HCT116 (cell line): ENCODE results near the gene TULP4. TPM values are rescaled to one million over a fixed set of nuclear protein-coding genes. Genes with fewer than 3 reads are reported as not detected.

Source experiments
- ATAC-seq: fragments of 200-7000 bp; cut with Tn5 transposase; 2 replicates; pipeline ENCODE4 v1.9.1; 2020; ENCODE audit warnings: mild to moderate bottlenecking, moderate library complexity
- BruUV-seq: library from RNA; stranded (reverse); fragments of 400-500 nt; replicated peaks from 2 replicates; lab custom pipeline; 2021; lab: Mats Ljungman, UMichigan
- CTCF ChIA-PET: fragments of 300-600 bp; sonication (Branson Sonifier 250); formaldehyde crosslinking; loops from one replicate; lab custom pipeline; 2021; ENCODE audit warnings: antibody characterized with exemption; lab: Charles Lee
- POLR2A ChIA-PET: fragments of 300-600, 350-600 bp; sonication (Branson Sonifier 250); formaldehyde crosslinking; loops from one replicate; lab custom pipeline; 2021; ENCODE audit warnings: antibody characterized with exemption; lab: Charles Lee
- RAD21 ChIA-PET, 2 experiments: fragments of 300-600 bp; sonication (Branson Sonifier 250); formaldehyde crosslinking; loops; one replicate each; lab custom pipeline; 2023; ENCODE audit warnings: low total read pairs in 2 of 2; ENCODE audit not compliant: uncharacterized antibody in 2 of 2, unreplicated experiment in 2 of 2, low non-redundant PET in 1 of 2; lab: Charles Lee
- DNase-seq: peaks from one replicate; pipeline ENCODE4 v3.0.0-alpha.2; 2010; ENCODE audit warnings: low read depth, low spot score
- H2AFZ ChIP-seq: fragments of 200-600 bp; shearing (Covaris generic), sonication (generic); 2 replicates; pipeline ENCODE4 v1.6.1; 2017; ENCODE audit warnings: low read depth, mixed run types, mixed read lengths, antibody characterized with exemption, low read length; ENCODE audit not compliant: poor library complexity, severe bottlenecking
- H3K27ac ChIP-seq: 2 replicates; pipeline ENCODE4 v1.5.1; 2012; ENCODE audit warnings: low read depth, low read length
- H3K27me3 ChIP-seq: fragments of 200-600 bp; sonication (generic); 2 replicates; pipeline ENCODE4 v1.6.1; 2016; ENCODE audit warnings: mixed run types, low read length, mixed read lengths; ENCODE audit not compliant: insufficient read depth
- H3K36me3 ChIP-seq, 2 experiments: fragments of 200-500 bp in 1 of 2; fragments of 200-600 bp in 1 of 2; sonication (Bioruptor generic) in 1 of 2; sonication (generic) in 1 of 2; 2 replicates each; pipeline versions ENCODE4 v1.5.1 to v1.6.1; 2014 to 2016; ENCODE audit warnings: low read length in 2 of 2, inconsistent platforms in 1 of 2, mixed read lengths in 1 of 2, mixed run types in 1 of 2; ENCODE audit not compliant: insufficient read depth in 2 of 2, control insufficient read depth in 1 of 2
- H3K4me1 ChIP-seq, 2 experiments: fragments of 200-600 bp in 1 of 2; sonication (generic) in 1 of 2; 2 replicates each; pipeline versions ENCODE4 v1.5.1 to v1.6.1; 2012 to 2017; ENCODE audit warnings: low read length in 2 of 2, inconsistent platforms in 1 of 2, mild to moderate bottlenecking in 1 of 2, mixed read lengths in 1 of 2, mixed run types in 1 of 2, moderate library complexity in 1 of 2; ENCODE audit not compliant: insufficient read depth in 2 of 2, control insufficient read depth in 1 of 2
- H3K4me2 ChIP-seq: fragments of 200-600 bp; sonication (generic); 2 replicates; pipeline ENCODE4 v1.6.1; 2017; ENCODE audit warnings: mixed run types, low read length, mixed read lengths
- H3K4me3 ChIP-seq, 2 experiments: fragments of 200-600 bp in 1 of 2; sonication (generic) in 1 of 2; replicated peaks in 1 of 2; 2 replicates each; pipeline ENCODE4 v1.5.1; 2011 to 2016; ENCODE audit warnings: low read length in 2 of 2, control low read depth in 1 of 2, low read depth in 1 of 2, mild to moderate bottlenecking in 1 of 2, mixed read lengths in 1 of 2, mixed run types in 1 of 2
- H3K79me2 ChIP-seq: fragments of 200-600 bp; sonication (generic); 2 replicates; pipeline ENCODE4 v1.6.1; 2017; ENCODE audit warnings: mild to moderate bottlenecking, mixed run types, low read length, moderate library complexity, mixed read lengths; ENCODE audit not compliant: insufficient read depth
- H3K9ac ChIP-seq: fragments of 200-600 bp; sonication (generic); 2 replicates; pipeline ENCODE4 v1.6.1; 2016; ENCODE audit warnings: low read length, mixed read lengths
- H3K9me2 ChIP-seq: fragments of 200-600 bp; sonication (generic), shearing (Covaris generic); 2 replicates; pipeline ENCODE4 v1.6.1; 2017; ENCODE audit warnings: mixed run types, mild to moderate bottlenecking, moderate library complexity; ENCODE audit not compliant: insufficient read depth
- H3K9me3 ChIP-seq, 2 experiments: fragments of 200-500 bp in 1 of 2; fragments of 200-600 bp in 1 of 2; sonication (Bioruptor generic) in 1 of 2; sonication (generic) in 1 of 2; 2 replicates each; pipeline ENCODE4 v1.6.1; 2014 to 2017; ENCODE audit warnings: low read length in 2 of 2, mixed read lengths in 2 of 2, inconsistent platforms in 1 of 2, low read depth in 1 of 2, mild to moderate bottlenecking in 1 of 2, mixed run types in 1 of 2, moderate library complexity in 1 of 2; ENCODE audit not compliant: control insufficient read depth in 1 of 2, insufficient read depth in 1 of 2
- H4K20me1 ChIP-seq: fragments of 200-600 bp; sonication (generic), shearing (Covaris generic); 2 replicates; pipeline ENCODE4 v1.6.1; 2017; ENCODE audit warnings: mixed run types, mild to moderate bottlenecking, moderate library complexity; ENCODE audit not compliant: insufficient read depth
- CBX3 ChIP-seq: IDR thresholded peaks from 2 replicates; pipeline ENCODE4 v1.6.1; 2012; ENCODE audit warnings: low read depth
- EGR1 ChIP-seq: IDR thresholded peaks from 2 replicates; pipeline ENCODE4 v1.6.1; 2012; ENCODE audit warnings: low read depth
- EZH2phosphoT487 ChIP-seq: fragments of 200-600 bp; IDR thresholded peaks from 2 replicates; pipeline ENCODE4 v1.6.1; 2018; ENCODE audit warnings: antibody characterized with exemption, borderline replicate concordance
- JUND ChIP-seq: IDR thresholded peaks from 2 replicates; pipeline ENCODE4 v1.6.1; 2012
- TCF7L2 ChIP-seq: IDR thresholded peaks from 2 replicates; pipeline ENCODE4 v1.7.0; 2011; ENCODE audit warnings: borderline replicate concordance, inconsistent platforms; ENCODE audit not compliant: insufficient read depth, insufficient read length; ENCODE audit errors: extremely low read depth
- YY1 ChIP-seq: IDR thresholded peaks from 2 replicates; pipeline ENCODE4 v1.6.1; 2011; ENCODE audit warnings: low read length, low read depth, moderate library complexity, mild to moderate bottlenecking; ENCODE audit not compliant: insufficient replicate concordance; ENCODE audit errors: extremely low read depth
- ZFX ChIP-seq: fragments of 450-650 bp; IDR thresholded peaks from 2 replicates; pipeline ENCODE4 v1.6.1; 2017
- ZNF274 ChIP-seq: fragments of 200-500 bp; sonication (Bioruptor generic); IDR thresholded peaks from 2 replicates; pipeline ENCODE4 v1.6.1; 2014; ENCODE audit warnings: mild to moderate bottlenecking, low read depth, low read length, inconsistent platforms
- intact Hi-C: fragments of 100-400 bp; cut with micrococcal nuclease; formaldehyde crosslinking; loops from 2 replicates; pipeline ENCODE4 v1.10.0; 2022
- total RNA-seq: library from RNA; stranded (reverse); gene quantifications from one replicate; pipeline ENCODE4 v1.2.1, GENCODE V29; 2021; ENCODE audit not compliant: unreplicated experiment
- TF ChIP-seq, protein P1 (sequence below): IDR thresholded peaks from 2 replicates; pipeline ENCODE4 v1.6.1; 2012; ENCODE audit warnings: low read depth
- TF ChIP-seq, protein P2 (sequence below): IDR thresholded peaks from 2 replicates; pipeline ENCODE4 v1.6.1; 2012

TULP4 gene
- total RNA-seq, 1 experiment from 2014 or later, result 70.8 TPM

DNA sequence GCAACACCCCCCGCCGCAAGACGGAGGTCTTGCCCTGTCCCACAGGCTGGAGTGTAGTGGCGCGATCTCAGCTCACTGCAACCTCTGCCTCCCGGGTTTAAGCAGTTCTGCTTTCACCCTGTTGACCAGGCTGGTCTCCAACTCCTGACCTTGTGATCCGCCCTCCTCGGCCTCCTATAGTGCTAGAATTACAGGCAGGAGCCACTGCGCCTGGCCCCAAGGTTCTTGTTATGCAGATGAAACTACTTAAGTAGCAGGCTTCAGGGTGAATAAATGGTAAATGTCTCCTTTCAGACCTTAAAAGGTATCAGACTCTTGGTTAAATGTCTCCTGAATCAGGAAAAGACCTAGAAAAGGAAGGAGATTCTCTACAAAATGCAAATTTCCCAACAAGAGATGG, 152.2 kb downstream of the TULP4 start:
- POLR2A ChIA-PET, result no interaction called here
- Histone ChIP-seq H3K4me2 (no peak overlapping the region), H3K27me3 (no peaks in the 10 kb centered on the region), H3K36me3 (peaks cover 0 to 4% of the 10 kb centered on the region in 2 experiments; a peak in 2 of 4 replicates), H3K79me2 (no peaks in the 10 kb centered on the region), H2AFZ (no peak overlapping the region), H3K9me2 (no peaks in the 10 kb centered on the region), H3K9me3 (no peaks in the 10 kb centered on the region), H3K9ac (no peak overlapping the region), H4K20me1 (no peaks in the 10 kb centered on the region), H3K4me3 (no peak overlapping the region), H3K4me1 (no peaks in the 10 kb centered on the region), H3K27ac (no peak overlapping the region)
- no peak for DNase-seq
- BruUV-seq, result no TSS peak
- RAD21 ChIA-PET, result no interaction called here
- CTCF ChIA-PET, result no interaction called here
- ATAC-seq, result no peak
- intact Hi-C loops, result no loop called here
- TF ChIP-seq EGR1 (no peak), CBX3 (no peak), EZH2phosphoT487 (no peak)

DNA sequence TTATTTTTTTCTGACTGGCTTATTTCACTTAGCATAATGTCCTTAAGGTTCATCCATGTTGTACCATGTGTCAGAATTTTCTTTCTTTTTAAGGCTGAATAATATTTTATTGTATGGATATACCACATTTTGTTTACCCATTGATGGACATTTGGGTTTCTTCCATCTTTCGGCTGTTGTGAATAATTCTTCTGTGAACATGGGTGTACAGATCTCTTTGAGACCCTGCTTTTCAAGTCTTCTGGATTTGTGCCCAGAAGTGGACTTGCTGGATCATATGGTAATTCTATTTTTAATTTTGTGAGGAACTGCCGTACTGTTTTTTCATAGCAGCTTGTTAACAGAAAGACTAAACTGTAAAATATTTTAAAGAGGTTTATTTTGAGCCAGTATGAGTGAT, 153.0 kb downstream of the TULP4 start:
- no peaks in the 10 kb centered on the region for H3K4me1 ChIP-seq
- no peaks in the 10 kb centered on the region for H3K27me3 ChIP-seq
- H3K27ac ChIP-seq, result no peak overlapping the region
- no peak overlapping the region for H3K9ac ChIP-seq
- RAD21 ChIA-PET, result no interaction called here
- no peak for ATAC-seq
- CTCF ChIA-PET, result no interaction called here
- no peak overlapping the region for H3K4me2 ChIP-seq
- intact Hi-C loops, result no loop called here
- H3K9me2 ChIP-seq, result no peaks in the 10 kb centered on the region
- H3K9me3 ChIP-seq, result no peaks in the 10 kb centered on the region
- H2AFZ ChIP-seq, result no peak overlapping the region
- no peak overlapping the region for H3K4me3 ChIP-seq
- H4K20me1 ChIP-seq, result no peaks in the 10 kb centered on the region
- peaks cover 0 to 4% of the 10 kb centered on the region in 2 experiments; a peak in 2 of 4 replicates for H3K36me3 ChIP-seq
- TF ChIP-seq YY1, result no peak
- no peak for TF ChIP-seq TCF7L2
- TF ChIP-seq ZNF274, result no peak
- no peak for TF ChIP-seq ZFX
- TF ChIP-seq EZH2phosphoT487, result no peak
- no peak for TF ChIP-seq JUND
- TF ChIP-seq, protein P1, sequence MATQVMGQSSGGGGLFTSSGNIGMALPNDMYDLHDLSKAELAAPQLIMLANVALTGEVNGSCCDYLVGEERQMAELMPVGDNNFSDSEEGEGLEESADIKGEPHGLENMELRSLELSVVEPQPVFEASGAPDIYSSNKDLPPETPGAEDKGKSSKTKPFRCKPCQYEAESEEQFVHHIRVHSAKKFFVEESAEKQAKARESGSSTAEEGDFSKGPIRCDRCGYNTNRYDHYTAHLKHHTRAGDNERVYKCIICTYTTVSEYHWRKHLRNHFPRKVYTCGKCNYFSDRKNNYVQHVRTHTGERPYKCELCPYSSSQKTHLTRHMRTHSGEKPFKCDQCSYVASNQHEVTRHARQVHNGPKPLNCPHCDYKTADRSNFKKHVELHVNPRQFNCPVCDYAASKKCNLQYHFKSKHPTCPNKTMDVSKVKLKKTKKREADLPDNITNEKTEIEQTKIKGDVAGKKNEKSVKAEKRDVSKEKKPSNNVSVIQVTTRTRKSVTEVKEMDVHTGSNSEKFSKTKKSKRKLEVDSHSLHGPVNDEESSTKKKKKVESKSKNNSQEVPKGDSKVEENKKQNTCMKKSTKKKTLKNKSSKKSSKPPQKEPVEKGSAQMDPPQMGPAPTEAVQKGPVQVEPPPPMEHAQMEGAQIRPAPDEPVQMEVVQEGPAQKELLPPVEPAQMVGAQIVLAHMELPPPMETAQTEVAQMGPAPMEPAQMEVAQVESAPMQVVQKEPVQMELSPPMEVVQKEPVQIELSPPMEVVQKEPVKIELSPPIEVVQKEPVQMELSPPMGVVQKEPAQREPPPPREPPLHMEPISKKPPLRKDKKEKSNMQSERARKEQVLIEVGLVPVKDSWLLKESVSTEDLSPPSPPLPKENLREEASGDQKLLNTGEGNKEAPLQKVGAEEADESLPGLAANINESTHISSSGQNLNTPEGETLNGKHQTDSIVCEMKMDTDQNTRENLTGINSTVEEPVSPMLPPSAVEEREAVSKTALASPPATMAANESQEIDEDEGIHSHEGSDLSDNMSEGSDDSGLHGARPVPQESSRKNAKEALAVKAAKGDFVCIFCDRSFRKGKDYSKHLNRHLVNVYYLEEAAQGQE, result no peak
- TF ChIP-seq, protein P2, sequence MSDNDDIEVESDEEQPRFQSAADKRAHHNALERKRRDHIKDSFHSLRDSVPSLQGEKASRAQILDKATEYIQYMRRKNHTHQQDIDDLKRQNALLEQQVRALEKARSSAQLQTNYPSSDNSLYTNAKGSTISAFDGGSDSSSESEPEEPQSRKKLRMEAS, result no peak
- H3K79me2 ChIP-seq, result no peaks in the 10 kb centered on the region
- no TSS peak for BruUV-seq
- DNase-seq, result no peak
- POLR2A ChIA-PET, result no interaction called here
